ENCODE results near the gene CCT6A.
A peak's percentile ranks its signal among the peaks of the same experiment; 100 is the strongest.
"Not testable (repeated sequence)": the region's sequence is repeated elsewhere in the genome, so short reads cannot be mapped to it uniquely, and the experiment has no call there.

The CCT6A gene

GRCh38 chr7:56051339-56052191 lies at the start of gene CCT6A, which contains the start of gene PSPH:
Gene CCT6A, plus strand, starts transcription at chr7:56051765. Its CDS starts 84 bp downstream, at chr7:56051849.
Gene PSPH, minus strand, starts transcription at chr7:56051444. Its CDS starts 30,232 bp downstream, at chr7:56021212.
- DNase-seq, result peak; percentile 92

- DNase-seq, result no peak
Measured at GRCh38 chr7:56003749-56004148, 47.8 kb upstream of the CCT6A start.

- no peak for DNase-seq
Measured at GRCh38 chr7:56007167-56007652, 44.4 kb upstream of the CCT6A start.

- DNase-seq, result no peak
Measured at GRCh38 chr7:56007891-56008290, 43.7 kb upstream of the CCT6A start.

GRCh38 chr7:56009695-56010094 lies 41.9 kb upstream of the CCT6A start:
- DNase-seq, result no peak

- not testable (repeated sequence) for DNase-seq
Measured at GRCh38 chr7:56017015-56017414, 34.5 kb upstream of the CCT6A start.

GRCh38 chr7:56019501-56019900 lies 32.1 kb upstream of the CCT6A start:
- DNase-seq, result no peak

GRCh38 chr7:56023500-56023899 lies 28.1 kb upstream of the CCT6A start:
- no peak for DNase-seq

GRCh38 chr7:56026538-56026937 lies 25.0 kb upstream of the CCT6A start:
- DNase-seq, result no peak

GRCh38 chr7:56028942-56029630 lies 22.5 kb upstream of the CCT6A start:
- no peak for DNase-seq

GRCh38 chr7:56030340-56030739 lies 21.2 kb upstream of the CCT6A start:
- DNase-seq, result no peak

GRCh38 chr7:56031556-56031955 lies 20.0 kb upstream of the CCT6A start:
- not testable (repeated sequence) for DNase-seq

- not testable (repeated sequence) for DNase-seq
Measured at GRCh38 chr7:56032578-56032977, 19.0 kb upstream of the CCT6A start.

- DNase-seq, result peak; percentile 90
Measured at GRCh38 chr7:56033671-56034432, 17.7 kb upstream of the CCT6A start.

- DNase-seq, result no peak
Measured at GRCh38 chr7:56040730-56041129, 10.8 kb upstream of the CCT6A start.

- DNase-seq, result not testable (repeated sequence)
Measured at GRCh38 chr7:56045758-56046157, 5.8 kb upstream of the CCT6A start.

GRCh38 chr7:56046721-56047445 lies 4.7 kb upstream of the CCT6A start:
- no peak for DNase-seq

- DNase-seq, result not testable (repeated sequence)
Measured at GRCh38 chr7:56047446-56048116, 4.0 kb upstream of the CCT6A start.

GRCh38 chr7:56048245-56048644 lies 3.3 kb upstream of the CCT6A start:
- DNase-seq, result no peak

GRCh38 chr7:56048763-56049162 lies 2.8 kb upstream of the CCT6A start:
- not testable (repeated sequence) for DNase-seq

- no peak for DNase-seq
Measured at GRCh38 chr7:56051053-56051338, 569 bp upstream of the CCT6A start.

- no peak for DNase-seq
Measured at GRCh38 chr7:56053379-56053778, 1.8 kb downstream of the CCT6A start.

Data from CD4-positive, alpha-beta T cell treated with Interleukin-17A for 4 hours (primary cell).